H54 (cell line): Measurements from ENCODE around the gene PLCL1.

Experiments used
- DNase-seq: peaks from one replicate; pipeline ENCODE4 v3.0.0; 2011; ENCODE audit warnings: low spot score, mixed read lengths; ENCODE audit not compliant: insufficient read length
- FAIRE-seq: peaks from 3 replicates; lab custom pipeline; 2011; peaks lifted over from hg19 to GRCh38; lab: Jason Lieb, UNC
- POLR2A ChIP-seq: IDR thresholded peaks from 2 replicates; pipeline ENCODE4 v1.6.1; 2011; ENCODE audit warnings: low read depth, mild to moderate bottlenecking, low read length

The PLCL1 gene

DNA sequence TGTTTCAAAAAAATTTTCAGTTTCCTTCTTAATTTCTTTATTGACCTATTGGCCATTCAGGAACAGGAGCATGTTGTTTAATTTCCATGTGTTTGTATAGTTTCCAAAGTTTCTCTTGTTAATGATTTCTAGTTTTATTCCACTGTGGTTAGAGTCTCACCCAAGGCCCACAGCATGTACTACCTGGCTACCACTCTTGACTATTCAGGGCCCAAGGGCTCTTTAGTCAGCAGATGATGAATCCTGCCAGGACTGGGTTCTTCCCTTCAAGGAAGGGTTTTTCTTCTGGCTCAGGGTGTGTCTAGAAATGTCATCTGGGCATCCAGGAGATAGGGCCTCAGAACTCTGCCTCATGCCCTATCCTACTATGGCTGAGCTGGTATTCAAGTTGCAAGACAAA lies 161.4 kb downstream of the PLCL1 start:
- no peak for FAIRE-seq

GRCh38 chr2:197969391-197969893 lies 165.0 kb downstream of the PLCL1 start:
- FAIRE-seq (no peak), DNase-seq (no peak)
- TF ChIP-seq POLR2A: no peak

More for the DNA sequence above, 161.4 kb downstream of the PLCL1 start:
- no peak for DNase-seq
- no peak for TF ChIP-seq POLR2A

- FAIRE-seq (no peak), DNase-seq (no peak)
- no peak for TF ChIP-seq POLR2A
Observed at GRCh38 chr2:197972061-197972460, 167.7 kb downstream of the PLCL1 start.

DNA sequence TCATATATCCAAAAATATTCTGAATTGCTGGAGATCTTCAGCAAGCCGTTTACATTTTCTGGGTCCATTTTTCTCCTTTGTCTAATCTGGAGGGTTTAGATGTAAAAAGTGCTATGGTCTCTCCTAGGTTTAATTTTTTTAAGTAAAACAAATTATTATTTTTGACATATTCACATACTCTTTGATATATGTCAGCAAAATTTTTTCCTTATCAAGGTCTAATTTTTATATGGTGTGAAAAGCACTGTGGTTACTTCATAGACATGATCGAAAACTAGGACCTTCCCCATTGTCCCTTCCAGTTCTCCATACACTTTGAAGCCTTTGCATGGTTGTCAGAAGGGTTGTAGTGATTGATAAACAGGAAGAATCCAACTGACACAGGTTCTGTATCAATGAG lies 168.2 kb downstream of the PLCL1 start:
- FAIRE-seq (no peak), DNase-seq (no peak)
- TF ChIP-seq POLR2A: no peak

DNA sequence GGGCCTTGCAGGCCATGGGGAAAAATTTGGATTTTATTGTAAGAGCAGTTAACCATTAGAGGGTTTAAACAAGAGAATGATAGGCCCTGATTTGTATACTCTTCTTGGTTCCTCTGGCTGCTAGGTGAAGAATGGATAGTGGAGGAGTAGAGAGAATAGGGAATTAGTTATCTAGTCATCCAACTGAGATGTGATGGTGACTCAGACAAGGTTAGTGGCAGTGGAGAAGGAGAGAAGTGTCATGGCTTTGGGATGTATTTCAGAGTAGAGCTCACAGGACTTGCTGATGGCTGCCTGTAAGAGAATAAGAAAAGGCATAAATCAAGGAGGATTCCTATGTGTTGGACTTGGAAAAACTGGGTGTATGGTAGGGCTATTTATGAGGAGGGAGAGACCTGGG lies 169.4 kb downstream of the PLCL1 start:
- no peak for DNase-seq
- FAIRE-seq: no peak
- no peak for TF ChIP-seq POLR2A

DNA sequence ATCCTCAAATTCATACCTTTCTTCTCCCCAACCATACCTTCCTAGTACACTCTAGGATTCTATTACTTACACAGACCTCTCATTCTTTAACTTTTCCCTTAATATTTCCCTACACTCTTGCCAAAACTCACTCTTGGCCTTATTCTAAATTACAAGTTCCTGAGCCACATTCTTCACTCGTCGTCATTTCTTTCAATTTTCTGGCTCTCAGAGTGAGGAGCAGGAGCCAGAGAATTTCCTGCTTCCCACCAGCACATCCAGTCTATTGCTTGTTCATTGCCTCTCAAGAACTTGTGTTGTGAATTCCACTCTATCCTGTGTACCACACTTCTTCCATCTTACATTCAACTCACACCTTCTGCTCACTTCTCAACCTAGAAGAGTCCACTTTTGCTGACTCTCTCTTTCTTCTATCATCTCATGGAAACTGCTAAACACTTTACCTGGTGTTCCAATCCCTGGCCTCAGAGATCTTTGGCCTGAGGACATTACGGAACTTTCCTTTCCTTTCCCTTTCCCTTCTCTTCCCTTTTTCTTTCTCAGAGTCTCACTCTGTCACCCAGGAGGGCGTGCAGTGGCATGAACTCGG lies 171.6 kb downstream of the PLCL1 start:
- no peak for TF ChIP-seq POLR2A
- FAIRE-seq (no peak), DNase-seq (no peak)

GRCh38 chr2:197978971-197979370 lies 174.6 kb downstream of the PLCL1 start:
- FAIRE-seq: no peak
- DNase-seq: no peak
- TF ChIP-seq POLR2A: no peak

DNA sequence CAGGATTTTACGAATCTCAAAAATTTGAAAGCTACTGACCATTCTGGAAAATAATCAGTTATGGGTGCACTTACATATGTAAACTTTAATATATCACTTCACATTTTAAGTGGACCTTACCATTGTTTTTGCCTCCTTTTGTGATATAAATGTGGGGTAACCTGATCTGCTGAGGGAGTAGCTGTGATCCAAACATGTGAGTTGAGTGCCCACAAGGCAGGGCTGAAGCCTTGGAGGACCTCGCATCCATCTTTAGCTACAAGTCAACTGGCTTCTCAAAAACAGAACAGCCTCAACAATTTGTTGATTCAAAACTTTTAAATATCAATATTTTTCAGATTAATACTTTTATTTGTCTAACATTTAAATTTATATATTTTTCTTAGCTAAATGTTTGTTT lies 178.2 kb downstream of the PLCL1 start:
- TF ChIP-seq POLR2A: no peak
- DNase-seq (no peak), FAIRE-seq (no peak)

- no peak for DNase-seq
- TF ChIP-seq POLR2A: no peak
- FAIRE-seq: no peak
Observed at GRCh38 chr2:197985029-197985638, 180.7 kb downstream of the PLCL1 start.

DNA sequence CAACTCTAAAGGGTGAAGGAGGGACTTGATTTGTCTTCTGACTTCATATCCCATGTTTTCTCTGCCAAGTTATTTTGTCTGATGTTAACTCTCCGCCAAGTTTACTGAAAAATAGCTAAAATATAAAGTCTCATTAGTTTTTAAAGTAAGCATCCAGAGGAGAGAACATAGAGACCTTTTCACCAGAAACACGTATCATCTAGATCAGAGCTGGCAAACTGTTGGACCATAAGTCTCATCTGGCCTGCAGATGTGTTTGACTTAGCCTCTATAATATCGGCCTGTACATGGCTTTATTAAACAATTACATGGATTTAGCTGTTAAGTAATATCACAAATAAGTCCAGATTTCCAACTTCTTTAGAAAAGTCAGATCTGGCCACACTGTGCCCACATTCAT lies 182.6 kb downstream of the PLCL1 start:
- FAIRE-seq (no peak), DNase-seq (no peak)
- no peak for TF ChIP-seq POLR2A

GRCh38 chr2:197990356-197990755 lies 186.0 kb downstream of the PLCL1 start:
- no peak for DNase-seq
- no peak for TF ChIP-seq POLR2A
- no peak for FAIRE-seq

GRCh38 chr2:197992482-197993133 lies 188.2 kb downstream of the PLCL1 start:
- FAIRE-seq (no peak), DNase-seq (no peak)
- no peak for TF ChIP-seq POLR2A

GRCh38 chr2:197993363-197993762 lies 189.0 kb downstream of the PLCL1 start:
- DNase-seq (no peak), FAIRE-seq (no peak)
- TF ChIP-seq POLR2A: no peak

DNA sequence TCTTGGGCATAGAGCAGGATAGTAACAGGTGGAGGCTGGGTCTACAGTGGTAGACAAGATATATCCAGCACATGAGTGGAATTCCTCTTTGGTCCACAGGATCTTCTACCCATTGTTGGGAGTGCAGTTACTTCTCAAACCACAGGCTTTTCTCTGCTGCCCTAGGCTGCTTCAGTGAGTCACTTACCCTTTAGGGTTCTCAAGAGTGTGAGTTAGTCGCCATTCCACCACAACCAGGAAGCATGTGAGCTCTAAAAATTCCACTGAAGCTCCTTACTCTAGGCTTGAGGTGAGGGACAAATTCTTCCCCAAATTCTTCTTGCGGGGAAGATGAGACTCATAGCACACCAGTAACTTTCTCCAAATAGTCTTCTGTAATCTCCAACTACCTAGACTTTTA lies 189.4 kb downstream of the PLCL1 start:
- TF ChIP-seq POLR2A: no peak
- DNase-seq (no peak), FAIRE-seq (no peak)
